MCF 10A (cell line): Measurements from ENCODE around the gene RYR1. TPM values are rescaled to one million over a fixed set of nuclear protein-coding genes. Genes with fewer than 3 reads are reported as not detected.

Experiments used
- BruUV-seq: library from RNA; stranded (reverse); fragments of 400-500 nt; replicated peaks from 2 replicates; lab custom pipeline; 2021; lab: Mats Ljungman, UMichigan
- CTCF ChIA-PET: fragments of 300-600 bp; sonication (Branson Sonifier 250); formaldehyde crosslinking; extraction: SDS; loops from one replicate; lab custom pipeline; 2021; ENCODE audit warnings: antibody characterized with exemption, inconsistent platforms; lab: Yijun Ruan, JAX
- POLR2A ChIA-PET: fragments of 300-600, 350-650 bp; sonication (Branson Sonifier 250); formaldehyde crosslinking; extraction: SDS; loops from one replicate; lab custom pipeline; 2020; ENCODE audit warnings: antibody characterized with exemption, inconsistent platforms; lab: Yijun Ruan, JAX
- DNase-seq: peaks from one replicate; pipeline ENCODE4 v3.0.0-alpha.2; 2018; ENCODE audit not compliant: unreplicated experiment
- H3K27ac Mint-ChIP-seq: one replicate; pipeline ENCODE4 v1.8.0; 2022; ENCODE audit warnings: mild to moderate bottlenecking, low read depth, mixed read lengths; ENCODE audit not compliant: unreplicated experiment
- H3K27me3 Mint-ChIP-seq: one replicate; pipeline ENCODE4 v1.8.0; 2022; ENCODE audit warnings: mixed read lengths; ENCODE audit not compliant: insufficient read depth, unreplicated experiment
- H3K36me3 Mint-ChIP-seq: one replicate; pipeline ENCODE4 v1.8.0; 2022; ENCODE audit warnings: mild to moderate bottlenecking, moderate library complexity, mixed read lengths; ENCODE audit not compliant: insufficient read depth, unreplicated experiment
- H3K4me1 Mint-ChIP-seq: one replicate; pipeline ENCODE4 v1.8.0; 2022; ENCODE audit warnings: mixed read lengths; ENCODE audit not compliant: insufficient read depth, unreplicated experiment
- H3K4me3 Mint-ChIP-seq: one replicate; pipeline ENCODE4 v1.8.0; 2022; ENCODE audit warnings: mild to moderate bottlenecking, moderate library complexity, mixed read lengths; ENCODE audit not compliant: unreplicated experiment
- H3K9me3 Mint-ChIP-seq: one replicate; pipeline ENCODE4 v1.8.0; 2022; ENCODE audit warnings: mixed read lengths; ENCODE audit not compliant: unreplicated experiment
- intact Hi-C: fragments of 100-400 bp; cut with micrococcal nuclease; formaldehyde crosslinking; loops from 2 replicates; pipeline ENCODE4 v1.14.1; 2022
- total RNA-seq: library from RNA; stranded (reverse); gene quantifications from 2 replicates; pipeline ENCODE4 v1.2.3, GENCODE V29; 2022
- TF ChIP-seq, protein P1 (sequence below): fragments of 200-600 bp; IDR thresholded peaks from one replicate; pipeline ENCODE4 v1.8.0; 2022; ENCODE audit warnings: antibody characterized with exemption, mild to moderate bottlenecking; ENCODE audit not compliant: unreplicated experiment

RYR1 gene
- total RNA-seq, 1 experiment from 2014 or later = 0.28 TPM

DNA sequence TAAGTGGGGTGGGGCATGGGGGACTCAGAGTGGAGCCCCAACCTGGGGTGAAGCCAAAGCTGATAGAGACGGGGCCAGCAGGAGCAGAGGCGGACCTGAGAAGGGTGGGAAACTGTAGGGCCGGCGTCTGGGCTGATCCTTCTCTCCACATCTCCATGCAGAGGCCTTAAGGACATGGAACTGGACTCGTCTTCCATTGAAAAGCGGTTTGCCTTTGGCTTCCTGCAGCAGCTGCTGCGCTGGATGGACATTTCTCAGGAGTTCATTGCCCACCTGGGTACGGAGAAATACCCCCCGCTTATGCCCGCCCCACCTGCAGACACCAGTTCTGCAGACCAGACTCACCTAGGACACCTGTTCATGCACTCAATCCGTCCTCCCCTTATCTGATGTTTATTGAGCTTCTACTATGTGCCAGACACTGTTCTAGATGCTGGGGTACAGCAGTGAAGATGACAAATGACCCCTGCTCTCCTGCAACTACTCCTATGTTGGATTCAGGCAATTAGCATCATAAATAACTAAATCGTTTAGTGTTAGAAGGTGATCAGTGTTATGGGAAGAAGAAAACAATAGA, 74.1 kb downstream of the RYR1 start:
- H3K27me3 Mint-ChIP-seq = peaks cover 28% of the 10 kb centered on the region
- H3K4me3 Mint-ChIP-seq = no peak overlapping the region
- CTCF ChIA-PET = interaction anchor here (2.1 kb wide), 1 partner anchor 8 kb away, joined by 6 read pairs; no protein-coding TSS in a partner anchor
- H3K36me3 Mint-ChIP-seq = no peaks in the 10 kb centered on the region
- H3K27ac Mint-ChIP-seq = no peak overlapping the region
- no peaks in the 10 kb centered on the region for H3K4me1 Mint-ChIP-seq
- no peak for DNase-seq
- no peaks in the 10 kb centered on the region for H3K9me3 Mint-ChIP-seq
- POLR2A ChIA-PET = no interaction called here
- intact Hi-C loops = no loop called here
- TF ChIP-seq, protein P1, sequence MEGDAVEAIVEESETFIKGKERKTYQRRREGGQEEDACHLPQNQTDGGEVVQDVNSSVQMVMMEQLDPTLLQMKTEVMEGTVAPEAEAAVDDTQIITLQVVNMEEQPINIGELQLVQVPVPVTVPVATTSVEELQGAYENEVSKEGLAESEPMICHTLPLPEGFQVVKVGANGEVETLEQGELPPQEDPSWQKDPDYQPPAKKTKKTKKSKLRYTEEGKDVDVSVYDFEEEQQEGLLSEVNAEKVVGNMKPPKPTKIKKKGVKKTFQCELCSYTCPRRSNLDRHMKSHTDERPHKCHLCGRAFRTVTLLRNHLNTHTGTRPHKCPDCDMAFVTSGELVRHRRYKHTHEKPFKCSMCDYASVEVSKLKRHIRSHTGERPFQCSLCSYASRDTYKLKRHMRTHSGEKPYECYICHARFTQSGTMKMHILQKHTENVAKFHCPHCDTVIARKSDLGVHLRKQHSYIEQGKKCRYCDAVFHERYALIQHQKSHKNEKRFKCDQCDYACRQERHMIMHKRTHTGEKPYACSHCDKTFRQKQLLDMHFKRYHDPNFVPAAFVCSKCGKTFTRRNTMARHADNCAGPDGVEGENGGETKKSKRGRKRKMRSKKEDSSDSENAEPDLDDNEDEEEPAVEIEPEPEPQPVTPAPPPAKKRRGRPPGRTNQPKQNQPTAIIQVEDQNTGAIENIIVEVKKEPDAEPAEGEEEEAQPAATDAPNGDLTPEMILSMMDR = no peak
- no TSS peak for BruUV-seq

DNA sequence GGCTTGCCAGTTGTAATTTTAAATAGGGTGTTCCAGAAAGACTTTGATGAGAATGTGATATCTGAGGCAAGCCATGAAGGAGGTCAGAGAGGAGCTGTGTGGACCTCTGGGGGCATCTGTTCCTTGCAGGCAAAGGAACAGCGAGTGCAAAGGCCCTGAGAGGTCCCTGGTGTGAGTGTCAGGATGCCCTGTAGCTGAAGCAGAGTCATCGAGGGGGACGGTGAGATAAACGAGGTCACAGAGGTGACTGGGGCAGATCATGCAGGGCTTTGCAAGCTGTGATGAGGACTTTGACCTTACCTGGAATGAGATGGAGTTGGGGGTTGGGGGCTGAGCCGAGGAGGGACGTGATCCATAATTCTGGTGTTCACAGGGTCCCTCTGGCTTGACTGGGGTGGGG, 75.0 kb downstream of the RYR1 start:
- intact Hi-C loops = no loop called here
- Mint-ChIP-seq H3K27ac (no peak overlapping the region), H3K4me1 (no peaks in the 10 kb centered on the region), H3K36me3 (no peaks in the 10 kb centered on the region), H3K4me3 (no peak overlapping the region), H3K27me3 (peaks cover 28% of the 10 kb centered on the region), H3K9me3 (no peaks in the 10 kb centered on the region)
- ChIA-PET CTCF (no interaction called here), POLR2A (no interaction called here)
- BruUV-seq = no TSS peak
- DNase-seq = no peak
- TF ChIP-seq, protein P1 = no peak

DNA sequence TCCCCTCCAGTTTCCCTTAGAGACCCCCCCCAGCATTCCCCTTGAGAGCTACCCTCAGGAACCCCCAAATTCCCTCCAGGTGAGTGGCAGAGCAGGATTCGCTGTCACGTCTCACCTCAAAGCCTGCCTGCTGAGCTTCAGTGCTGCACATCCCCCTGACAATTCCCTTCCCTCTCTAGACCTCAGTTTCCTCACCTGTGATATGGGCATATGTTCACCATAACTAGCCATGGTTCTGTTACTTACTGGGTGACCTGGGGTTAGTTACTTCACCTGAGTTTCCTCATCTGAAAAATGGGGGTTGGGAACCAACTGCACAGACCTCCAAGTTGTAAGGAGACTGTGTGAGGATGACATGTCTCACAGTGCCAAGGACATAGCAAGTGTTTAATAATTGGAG, 75.5 kb downstream of the RYR1 start:
- no TSS peak for BruUV-seq
- Mint-ChIP-seq H3K4me1 (no peaks in the 10 kb centered on the region), H3K36me3 (no peaks in the 10 kb centered on the region), H3K27ac (no peak overlapping the region), H3K27me3 (peaks cover 28% of the 10 kb centered on the region), H3K4me3 (no peak overlapping the region), H3K9me3 (no peaks in the 10 kb centered on the region)
- TF ChIP-seq, protein P1 = no peak
- CTCF ChIA-PET = no interaction called here
- intact Hi-C loops = no loop called here
- POLR2A ChIA-PET = interaction anchor here (0.7 kb wide), 1 partner anchor 26 kb away, joined by 3 read pairs; no protein-coding TSS in a partner anchor
- no peak for DNase-seq

DNA sequence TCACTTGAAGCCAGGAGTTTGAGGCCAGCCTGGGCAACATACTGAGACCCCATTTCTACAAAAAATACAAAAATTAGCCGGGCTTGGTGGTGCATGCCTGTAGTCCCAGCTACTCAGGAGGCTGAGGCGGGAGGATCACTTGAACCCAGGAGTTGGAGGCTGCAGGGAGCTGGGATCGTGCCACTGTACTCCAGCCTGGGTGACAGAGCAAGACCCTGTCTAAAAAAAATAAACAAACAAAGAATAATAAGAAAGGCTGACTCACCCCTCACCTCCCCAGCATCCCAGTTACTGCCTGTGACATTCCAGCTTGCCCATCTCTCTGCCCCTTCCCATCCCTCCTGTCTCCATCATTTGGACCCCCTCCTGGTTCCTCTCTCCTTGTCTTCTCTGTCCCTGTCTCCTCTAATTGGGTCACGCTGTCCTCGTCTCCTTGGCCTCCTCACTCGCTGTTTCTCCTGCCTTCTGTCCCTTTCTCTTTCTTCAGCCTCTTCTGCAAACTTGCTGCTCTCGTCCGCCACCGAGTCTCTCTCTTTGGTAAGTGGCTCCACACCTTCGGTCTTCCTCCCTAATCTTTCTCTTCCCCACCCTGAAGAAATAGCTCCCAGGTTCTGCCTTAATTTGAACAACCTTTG, 77.7 kb downstream of the RYR1 start:
- no peak for DNase-seq
- Mint-ChIP-seq H3K4me1 (no peaks in the 10 kb centered on the region), H3K4me3 (no peak overlapping the region), H3K27me3 (peaks cover 28% of the 10 kb centered on the region), H3K27ac (no peak overlapping the region), H3K9me3 (no peaks in the 10 kb centered on the region), H3K36me3 (no peaks in the 10 kb centered on the region)
- TF ChIP-seq, protein P1 = no peak
- no TSS peak for BruUV-seq
- CTCF ChIA-PET = no interaction called here
- intact Hi-C loops = no loop called here
- POLR2A ChIA-PET = no interaction called here
